Bone marrow (tissue), 2 donors: ENCODE results near the gene PPP1R1C.

Source experiments
- DNase-seq, 2 donors: peaks; one replicate each; lab custom pipeline; 2025; lab: John Stamatoyannopoulos, UW

Gene PPP1R1C

GRCh38 chr2:182113334-182113733 lies 127.7 kb downstream of the PPP1R1C start:
- DNase-seq: no peak

GRCh38 chr2:182115258-182115657 lies 129.6 kb downstream of the PPP1R1C start:
- DNase-seq: no peak

- DNase-seq: no peak
Measured at GRCh38 chr2:182116774-182117173, 131.1 kb downstream of the PPP1R1C start.

GRCh38 chr2:182117196-182117595 lies 131.5 kb downstream of the PPP1R1C start:
- DNase-seq: no peak

- DNase-seq: no peak
Measured at GRCh38 chr2:182128821-182129707, 143.4 kb downstream of the PPP1R1C start.

- DNase-seq: no peak
Measured at GRCh38 chr2:182132605-182133004, 147.0 kb downstream of the PPP1R1C start.

GRCh38 chr2:182133195-182133891 lies 147.7 kb downstream of the PPP1R1C start:
- no peak for DNase-seq

GRCh38 chr2:182134201-182134600 lies 148.5 kb downstream of the PPP1R1C start:
- no peak for DNase-seq

- no peak for DNase-seq
Measured at GRCh38 chr2:182142062-182142461, 156.4 kb downstream of the PPP1R1C start.

- DNase-seq: no peak
Measured at GRCh38 chr2:182144041-182144775, 158.6 kb downstream of the PPP1R1C start.

GRCh38 chr2:182144776-182145165 lies 159.1 kb downstream of the PPP1R1C start:
- DNase-seq: no peak

- no peak for DNase-seq
Measured at GRCh38 chr2:182148344-182148743, 162.7 kb downstream of the PPP1R1C start.

- no peak for DNase-seq
Measured at GRCh38 chr2:182163878-182164277, 178.2 kb downstream of the PPP1R1C start.

- no peak for DNase-seq
Measured at GRCh38 chr2:182164686-182165085, 179.0 kb downstream of the PPP1R1C start.

GRCh38 chr2:182165202-182165601 lies 179.5 kb downstream of the PPP1R1C start:
- no peak for DNase-seq

- no peak for DNase-seq
Measured at GRCh38 chr2:182166406-182166805, 180.8 kb downstream of the PPP1R1C start.

- no peak for DNase-seq
Measured at GRCh38 chr2:182166841-182167240, 181.2 kb downstream of the PPP1R1C start.
